Measurements from ENCODE around the gene TMEM123. TPM values are rescaled to one million over a fixed set of nuclear protein-coding genes. Genes with fewer than 3 reads are reported as not detected.

TMEM123 gene
- total and polyA plus RNA-seq, 10 of the 15 experiments (the other 5 are each of a cell fraction or from before 2014, with no cell fraction given), result 35.1 to 667 (median 123) TPM

DNA sequence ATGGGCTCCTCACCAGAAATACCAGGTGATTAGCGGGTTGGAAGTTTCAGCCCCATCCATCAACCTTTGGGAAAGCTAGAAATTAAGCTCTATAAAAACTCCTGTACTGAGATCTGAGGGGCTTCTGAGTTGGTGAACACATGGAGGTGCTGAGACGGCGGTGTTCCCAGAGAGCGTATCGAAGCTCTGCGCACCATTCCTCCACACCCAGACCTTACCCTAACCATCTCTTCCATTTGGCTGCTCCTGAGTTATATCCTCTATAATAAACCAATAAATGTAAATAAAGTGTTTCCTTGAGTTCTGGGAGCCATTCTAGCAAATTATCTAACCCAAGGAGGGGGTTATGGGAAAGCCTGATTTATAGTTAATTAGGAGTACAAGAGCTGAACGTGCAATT, 41.4 kb downstream of the TMEM123 start (continued):
- TF ChIP-seq SMC3 (IDR thresholded peaks at IDR 0.05; ENCODE audit: borderline replicate concordance, low read length), result no peak

DNA sequence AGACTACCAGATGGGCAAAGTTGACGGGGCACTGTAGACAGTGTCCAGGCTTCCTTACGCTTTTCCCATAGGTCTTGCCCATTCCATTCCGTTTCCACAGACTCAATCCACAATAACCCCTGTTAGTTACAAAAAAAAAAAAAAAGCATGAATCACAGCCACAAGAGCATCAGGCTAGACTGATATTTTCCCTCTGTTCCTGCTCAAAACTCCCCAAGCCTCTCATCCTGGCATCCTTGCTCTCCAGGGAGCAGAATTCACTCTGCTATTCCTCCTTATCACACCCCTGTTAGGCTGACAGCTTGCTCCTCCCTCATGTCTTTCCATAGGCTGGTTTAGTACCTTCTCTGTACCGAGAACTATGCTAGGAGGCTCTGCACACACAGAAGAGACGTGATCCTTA, 42.2 kb downstream of the TMEM123 start:
- TF ChIP-seq, protein P1, sequence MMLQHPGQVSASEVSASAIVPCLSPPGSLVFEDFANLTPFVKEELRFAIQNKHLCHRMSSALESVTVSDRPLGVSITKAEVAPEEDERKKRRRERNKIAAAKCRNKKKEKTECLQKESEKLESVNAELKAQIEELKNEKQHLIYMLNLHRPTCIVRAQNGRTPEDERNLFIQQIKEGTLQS (IDR thresholded peaks at IDR 0.05; ENCODE audit: borderline replicate concordance, extremely low read depth, low read depth, low read length), result no peak
- TF ChIP-seq POLR2AphosphoS5 (IDR thresholded peaks at IDR 0.05; ENCODE audit: low read length), result 0 out of 2 replicates have a peak, but pooled peaks have one; percentile 30
- POLR2A ChIA-PET, result no interaction called here
- in situ Hi-C loops (cut with MboI) (no loop called here), intact Hi-C loops (cut with micrococcal nuclease; ENCODE audit: unreplicated experiment) (no loop called here)
- Histone ChIP-seq H3K4me1 (ENCODE audit: control insufficient read depth, insufficient read depth, low read length) (no peaks in the 10 kb centered on the region), H3K36me3 (ENCODE audit: control insufficient read depth in 2 of 2, insufficient read depth in 2 of 2, low read length in 1 of 2) (peaks cover 8 to 14% of the 10 kb centered on the region in 2 experiments; a peak in 3 of 4 replicates), H3K27ac (ENCODE audit: control insufficient read depth, insufficient read depth) (no peak overlapping the region), H3K4me3 (no peak overlapping the region), H3K79me2 (ENCODE audit: control insufficient read depth, insufficient read depth, low read length) (peaks cover 27% of the 10 kb centered on the region), H3K4me2 (ENCODE audit: control insufficient read depth, insufficient read depth) (no peak overlapping the region), H3K9ac (ENCODE audit: control insufficient read depth, insufficient read depth, low read length) (no peak overlapping the region), H4K20me1 (ENCODE audit: control insufficient read depth, insufficient read depth) (no peaks in the 10 kb centered on the region), H3K27me3 (replicated peaks in 1 of 2; ENCODE audit: control insufficient read depth in 2 of 2, insufficient read depth in 2 of 2, low read length in 1 of 2) (no peaks in the 10 kb centered on the region), H2AFZ (ENCODE audit: control insufficient read depth, low read depth, low read length) (no peak overlapping the region), H3K9me3 (replicated peaks; ENCODE audit: control insufficient read depth, insufficient read depth, low read length) (no peaks in the 10 kb centered on the region)
- RAD21 ChIA-PET (ENCODE audit: unreplicated experiment), result interaction anchor here (1.7 kb wide), 1 partner anchor 41 kb away, joined by 3 read pairs; no protein-coding TSS in a partner anchor
- no TSS peak for BruUV-seq (replicated peaks)
- CTCF ChIA-PET, result interaction anchor here (0.6 to 1.4 kb wide), 3 partner anchors 12 to 20 kb away, joined by 3 read pairs; no protein-coding TSS in a partner anchor
- FAIRE-seq, result no peak
- SMC1A ChIA-PET (ENCODE audit: uncharacterized antibody, unreplicated experiment), result interaction anchor here (0.7 to 4.4 kb wide), 3 partner anchors 12 to 15 kb away, joined by 3 to 28 read pairs (median 5); no protein-coding TSS in a partner anchor
- no peak for DNase-seq (ENCODE audit: low read depth, low spot score)
- no peak for ATAC-seq
- 99% methylated on average over 5 of the region's 5 CpGs for WGBS (ENCODE audit: insufficient coverage, insufficient replicate concordance, low lambda C conversion rate, missing lambda C conversion rate)

DNA sequence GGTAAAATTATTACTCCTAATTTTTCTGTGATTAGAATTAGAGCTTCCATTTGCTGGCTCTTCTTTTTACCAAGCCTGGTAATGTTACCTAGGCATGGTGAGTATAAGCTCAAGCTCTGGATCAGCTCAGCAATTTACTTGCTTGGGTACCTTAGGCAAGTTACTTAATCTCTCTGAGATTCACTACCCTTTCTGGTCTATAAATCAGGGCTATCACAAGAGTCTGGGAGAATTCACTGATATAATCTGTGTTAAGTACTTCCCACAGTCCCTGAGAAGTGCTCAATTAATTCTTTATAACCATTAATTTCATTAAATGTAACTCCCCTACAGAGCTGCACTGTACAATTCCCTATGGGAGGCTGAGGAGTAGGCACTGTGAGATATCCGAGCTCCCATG, 44.2 kb downstream of the TMEM123 start:
- FAIRE-seq, result no peak
- POLR2A ChIA-PET, result interaction anchor here (1.0 kb wide), 2 partner anchors 11 to 12 kb away, joined by 3 to 4 read pairs; no protein-coding TSS in a partner anchor
- intact Hi-C loops (cut with micrococcal nuclease; ENCODE audit: unreplicated experiment) (no loop called here), in situ Hi-C loops (cut with MboI) (no loop called here)
- RAD21 ChIA-PET (ENCODE audit: unreplicated experiment), result interaction anchor here (0.8 to 3.7 kb wide), 3 partner anchors 17 to 204 kb away, joined by 4 to 17 read pairs (median 7); no protein-coding TSS in a partner anchor
- H3K36me3 ChIP-seq (ENCODE audit: control insufficient read depth in 2 of 2, insufficient read depth in 2 of 2, low read length in 1 of 2), result peaks cover 8 to 16% of the 10 kb centered on the region in 2 experiments; a peak in 3 of 4 replicates
- H3K4me1 ChIP-seq (ENCODE audit: control insufficient read depth, insufficient read depth, low read length), result no peaks in the 10 kb centered on the region
- ATAC-seq, result no peak
- no peak overlapping the region for H3K4me3 ChIP-seq
- H3K9ac ChIP-seq (ENCODE audit: control insufficient read depth, insufficient read depth, low read length), result no peak overlapping the region
- WGBS (ENCODE audit: insufficient coverage, insufficient replicate concordance, low lambda C conversion rate, missing lambda C conversion rate), result 100% methylated on average over 1 of the region's 1 CpG
- no TSS peak for BruUV-seq (replicated peaks)
- H2AFZ ChIP-seq (ENCODE audit: control insufficient read depth, low read depth, low read length), result no peak overlapping the region
- TF ChIP-seq, protein P2, sequence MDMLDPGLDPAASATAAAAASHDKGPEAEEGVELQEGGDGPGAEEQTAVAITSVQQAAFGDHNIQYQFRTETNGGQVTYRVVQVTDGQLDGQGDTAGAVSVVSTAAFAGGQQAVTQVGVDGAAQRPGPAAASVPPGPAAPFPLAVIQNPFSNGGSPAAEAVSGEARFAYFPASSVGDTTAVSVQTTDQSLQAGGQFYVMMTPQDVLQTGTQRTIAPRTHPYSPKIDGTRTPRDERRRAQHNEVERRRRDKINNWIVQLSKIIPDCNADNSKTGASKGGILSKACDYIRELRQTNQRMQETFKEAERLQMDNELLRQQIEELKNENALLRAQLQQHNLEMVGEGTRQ (IDR thresholded peaks at IDR 0.05; ENCODE audit: borderline replicate concordance, low read depth, low read length), result no peak
- TF ChIP-seq RCOR1 (conservative IDR thresholded peaks at IDR 0.05; ENCODE audit: low read depth, low read length), result no peak
- TF ChIP-seq, protein P3, sequence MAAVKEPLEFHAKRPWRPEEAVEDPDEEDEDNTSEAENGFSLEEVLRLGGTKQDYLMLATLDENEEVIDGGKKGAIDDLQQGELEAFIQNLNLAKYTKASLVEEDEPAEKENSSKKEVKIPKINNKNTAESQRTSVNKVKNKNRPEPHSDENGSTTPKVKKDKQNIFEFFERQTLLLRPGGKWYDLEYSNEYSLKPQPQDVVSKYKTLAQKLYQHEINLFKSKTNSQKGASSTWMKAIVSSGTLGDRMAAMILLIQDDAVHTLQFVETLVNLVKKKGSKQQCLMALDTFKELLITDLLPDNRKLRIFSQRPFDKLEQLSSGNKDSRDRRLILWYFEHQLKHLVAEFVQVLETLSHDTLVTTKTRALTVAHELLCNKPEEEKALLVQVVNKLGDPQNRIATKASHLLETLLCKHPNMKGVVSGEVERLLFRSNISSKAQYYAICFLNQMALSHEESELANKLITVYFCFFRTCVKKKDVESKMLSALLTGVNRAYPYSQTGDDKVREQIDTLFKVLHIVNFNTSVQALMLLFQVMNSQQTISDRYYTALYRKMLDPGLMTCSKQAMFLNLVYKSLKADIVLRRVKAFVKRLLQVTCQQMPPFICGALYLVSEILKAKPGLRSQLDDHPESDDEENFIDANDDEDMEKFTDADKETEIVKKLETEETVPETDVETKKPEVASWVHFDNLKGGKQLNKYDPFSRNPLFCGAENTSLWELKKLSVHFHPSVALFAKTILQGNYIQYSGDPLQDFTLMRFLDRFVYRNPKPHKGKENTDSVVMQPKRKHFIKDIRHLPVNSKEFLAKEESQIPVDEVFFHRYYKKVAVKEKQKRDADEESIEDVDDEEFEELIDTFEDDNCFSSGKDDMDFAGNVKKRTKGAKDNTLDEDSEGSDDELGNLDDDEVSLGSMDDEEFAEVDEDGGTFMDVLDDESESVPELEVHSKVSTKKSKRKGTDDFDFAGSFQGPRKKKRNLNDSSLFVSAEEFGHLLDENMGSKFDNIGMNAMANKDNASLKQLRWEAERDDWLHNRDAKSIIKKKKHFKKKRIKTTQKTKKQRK (IDR thresholded peaks at IDR 0.05; ENCODE audit: low read depth, low read length), result no peak
- TF ChIP-seq YBX1 (IDR thresholded peaks at IDR 0.05), result no peak
- TF ChIP-seq NRF1 (conservative IDR thresholded peaks at IDR 0.05; ENCODE audit: low read depth, low read length), result no peak
- TF ChIP-seq STAT1 (conservative IDR thresholded peaks at IDR 0.05), result no peak
- no peak for TF ChIP-seq CBFB (IDR thresholded peaks at IDR 0.05; ENCODE audit: low read depth)
- no peak overlapping the region for H3K27ac ChIP-seq (ENCODE audit: control insufficient read depth, insufficient read depth)
- H3K79me2 ChIP-seq (ENCODE audit: control insufficient read depth, insufficient read depth, low read length), result peaks cover 14% of the 10 kb centered on the region
- CTCF ChIA-PET, result interaction anchor here (0.7 to 10.3 kb wide), 7 partner anchors 10 to 67 kb away, joined by 3 to 91 read pairs (median 4); no protein-coding TSS in a partner anchor
- H3K4me2 ChIP-seq (ENCODE audit: control insufficient read depth, insufficient read depth), result no peak overlapping the region
- DNase-seq (ENCODE audit: low read depth, low spot score), result no peak
- SMC1A ChIA-PET (ENCODE audit: uncharacterized antibody, unreplicated experiment), result interaction anchor here (0.7 to 4.4 kb wide), 9 partner anchors 11 to 211 kb away, joined by 3 to 28 read pairs (median 4); no protein-coding TSS in a partner anchor
- no peaks in the 10 kb centered on the region for H3K27me3 ChIP-seq (replicated peaks in 1 of 2; ENCODE audit: control insufficient read depth in 2 of 2, insufficient read depth in 2 of 2, low read length in 1 of 2)
- no peaks in the 10 kb centered on the region for H3K9me3 ChIP-seq (replicated peaks; ENCODE audit: control insufficient read depth, insufficient read depth, low read length)
- no peaks in the 10 kb centered on the region for H4K20me1 ChIP-seq (ENCODE audit: control insufficient read depth, insufficient read depth)

Data from GM12878 (cell line).